Keratinocyte (primary cell): ENCODE measurements around the gene TJP3. TPM values are rescaled to one million over a fixed set of nuclear protein-coding genes. Genes with fewer than 3 reads are reported as not detected.
"Not testable (repeated sequence)": the region's sequence is repeated elsewhere in the genome, so short reads cannot be mapped to it uniquely, and the experiment has no call there.

Experiments used
- DNase-seq: peaks from one replicate; pipeline ENCODE4 v3.0.0-alpha.2; 2011; ENCODE audit warnings: low read depth, missing footprints, low spot score
- FAIRE-seq: peaks from 2 replicates; lab custom pipeline; 2011; peaks lifted over from hg19 to GRCh38; lab: Jason Lieb, UNC
- H2AFZ ChIP-seq: 2 replicates; pipeline ENCODE4 v1.6.0; 2012; ENCODE audit warnings: low read length, control low read depth, inconsistent platforms; ENCODE audit not compliant: control insufficient read depth
- H3K27ac ChIP-seq: 2 replicates; pipeline ENCODE4 v1.5.1; 2011; ENCODE audit warnings: low read length; ENCODE audit not compliant: control insufficient read depth, insufficient read depth
- H3K27me3 ChIP-seq: 3 replicates; pipeline ENCODE4 v1.6.0; 2011; ENCODE audit warnings: low read length; ENCODE audit not compliant: control insufficient read depth, insufficient read depth; ENCODE audit errors: extremely low read depth
- H3K36me3 ChIP-seq, 2 experiments: 2 replicates in 1 of 2; 3 replicates in 1 of 2; pipeline ENCODE4 v1.5.1; 2011; ENCODE audit warnings: low read length in 2 of 2, mild to moderate bottlenecking in 1 of 2; ENCODE audit not compliant: control insufficient read depth in 2 of 2, insufficient read depth in 2 of 2; ENCODE audit errors: extremely low read depth in 1 of 2
- H3K4me1 ChIP-seq: 3 replicates; pipeline ENCODE4 v1.5.1; 2011; ENCODE audit warnings: low read length; ENCODE audit not compliant: control insufficient read depth, insufficient read depth; ENCODE audit errors: extremely low read depth
- H3K4me2 ChIP-seq: 3 replicates; pipeline ENCODE4 v1.6.0; 2011; ENCODE audit warnings: low read depth, low read length; ENCODE audit not compliant: control insufficient read depth, insufficient read depth; ENCODE audit errors: extremely low read depth
- H3K4me3 ChIP-seq, 3 experiments: fragments of 200-600 bp in 1 of 3; sonication (generic) in 1 of 3; 2 replicates in 2 of 3; 3 replicates in 1 of 3; pipeline ENCODE4 v1.5.1; 2011 to 2016; ENCODE audit warnings: low read length in 3 of 3, mild to moderate bottlenecking in 3 of 3, control low read depth in 2 of 3, inconsistent platforms in 1 of 3, low read depth in 1 of 3, mixed read lengths in 1 of 3, mixed run types in 1 of 3, moderate library complexity in 1 of 3; ENCODE audit not compliant: control insufficient read depth in 2 of 3, insufficient read depth in 2 of 3; ENCODE audit errors: extremely low read depth in 1 of 3
- H3K79me2 ChIP-seq: 2 replicates; pipeline ENCODE4 v1.6.0; 2012; ENCODE audit warnings: low read length; ENCODE audit not compliant: control insufficient read depth, insufficient read depth
- H3K9ac ChIP-seq: 3 replicates; pipeline ENCODE4 v1.6.0; 2011; ENCODE audit warnings: low read length; ENCODE audit not compliant: control insufficient read depth, insufficient read depth; ENCODE audit errors: extremely low read depth
- H3K9me1 ChIP-seq: 3 replicates; pipeline ENCODE4 v1.6.0; 2011; ENCODE audit warnings: low read length; ENCODE audit not compliant: control insufficient read depth, insufficient read depth; ENCODE audit errors: extremely low read depth
- H3K9me3 ChIP-seq: 2 replicates; pipeline ENCODE4 v1.5.1; 2012; ENCODE audit warnings: low read depth, low read length; ENCODE audit not compliant: control insufficient read depth
- H4K20me1 ChIP-seq: 3 replicates; pipeline ENCODE4 v1.6.0; 2011; ENCODE audit warnings: low read length; ENCODE audit not compliant: control insufficient read depth, insufficient read depth; ENCODE audit errors: extremely low read depth
- CTCF ChIP-seq, 3 experiments: IDR thresholded peaks in 1 of 3; conservative IDR thresholded peaks in 1 of 3; optimal IDR thresholded peaks in 1 of 3; 2 replicates in 2 of 3; 3 replicates in 1 of 3; pipeline versions ENCODE3 to v1.5.1; 2011; ENCODE audit warnings: low read length in 3 of 3, mild to moderate bottlenecking in 3 of 3, moderate library complexity in 2 of 3, control low read depth in 1 of 3, inconsistent platforms in 1 of 3; ENCODE audit not compliant: insufficient read depth in 2 of 3; ENCODE audit errors: extremely low read depth in 1 of 3
- EZH2 ChIP-seq: IDR thresholded peaks from one replicate; pipeline ENCODE4 v1.6.1; 2012; ENCODE audit warnings: inconsistent platforms, mild to moderate bottlenecking, low read length, moderate library complexity
- dilution Hi-C: fragments of 300-500 bp; cut with MboI; formaldehyde crosslinking; loops from one replicate; pipeline ENCODE4 v1.7.0; 2020; ENCODE audit warnings: low sequenced_read_pairs; ENCODE audit not compliant: extremely low pct_ligation_motif_present
- polyA plus RNA-seq, 5 experiments: library from polyadenylated mRNA; depleted of rRNA in 3 of 5; stranded (reverse) in 3 of 5; stranded (forward) in 1 of 5; unstranded in 1 of 5; fragments of >200 nt; gene quantifications; 1 replicate in 1 of 5; 2 replicates in 3 of 5; 3 replicates in 1 of 5; pipeline versions ENCODE4 v1.2.1 to v1.2.3, GENCODE V29; 2011 to 2012; ENCODE audit warnings: missing spikeins in 2 of 5, low read depth in 1 of 5, low replicate concordance in 1 of 5

The TJP3 gene
- polyA plus RNA-seq, 1 donor (not counting 4 experiments of a cell fraction or from before 2014, with no cell fraction given): 0.08 TPM

GRCh38 chr19:3664879-3665642 is 43.1 kb upstream of the TJP3 start:
- no peak for FAIRE-seq
- Histone ChIP-seq H4K20me1 (peaks cover 13% of the 10 kb centered on the region), H3K4me1 (peaks cover 7% of the 10 kb centered on the region), H3K4me2 (no peak overlapping the region), H3K9me3 (no peaks in the 10 kb centered on the region), H3K9ac (no peak overlapping the region), H3K36me3 (peaks cover 4 to 12% of the 10 kb centered on the region in 2 experiments), H2AFZ (no peak overlapping the region), H3K27ac (no peak overlapping the region), H3K9me1 (no peaks in the 10 kb centered on the region), H3K4me3 (no peak overlapping the region), H3K27me3 (no peaks in the 10 kb centered on the region), H3K79me2 (no peaks in the 10 kb centered on the region)
- no peak for DNase-seq
- TF ChIP-seq EZH2 (no peak), CTCF (optimal IDR thresholded peaks at IDR 0.05 in 1 of 3, IDR thresholded peaks at IDR 0.05 in 1 of 3, conservative IDR thresholded peaks at IDR 0.05 in 1 of 3; ENCODE audit: extremely low read depth in 1 of 3, insufficient read depth in 2 of 3, low read length in 3 of 3) (no peak)
- dilution Hi-C loops: no loop called here

DNA sequence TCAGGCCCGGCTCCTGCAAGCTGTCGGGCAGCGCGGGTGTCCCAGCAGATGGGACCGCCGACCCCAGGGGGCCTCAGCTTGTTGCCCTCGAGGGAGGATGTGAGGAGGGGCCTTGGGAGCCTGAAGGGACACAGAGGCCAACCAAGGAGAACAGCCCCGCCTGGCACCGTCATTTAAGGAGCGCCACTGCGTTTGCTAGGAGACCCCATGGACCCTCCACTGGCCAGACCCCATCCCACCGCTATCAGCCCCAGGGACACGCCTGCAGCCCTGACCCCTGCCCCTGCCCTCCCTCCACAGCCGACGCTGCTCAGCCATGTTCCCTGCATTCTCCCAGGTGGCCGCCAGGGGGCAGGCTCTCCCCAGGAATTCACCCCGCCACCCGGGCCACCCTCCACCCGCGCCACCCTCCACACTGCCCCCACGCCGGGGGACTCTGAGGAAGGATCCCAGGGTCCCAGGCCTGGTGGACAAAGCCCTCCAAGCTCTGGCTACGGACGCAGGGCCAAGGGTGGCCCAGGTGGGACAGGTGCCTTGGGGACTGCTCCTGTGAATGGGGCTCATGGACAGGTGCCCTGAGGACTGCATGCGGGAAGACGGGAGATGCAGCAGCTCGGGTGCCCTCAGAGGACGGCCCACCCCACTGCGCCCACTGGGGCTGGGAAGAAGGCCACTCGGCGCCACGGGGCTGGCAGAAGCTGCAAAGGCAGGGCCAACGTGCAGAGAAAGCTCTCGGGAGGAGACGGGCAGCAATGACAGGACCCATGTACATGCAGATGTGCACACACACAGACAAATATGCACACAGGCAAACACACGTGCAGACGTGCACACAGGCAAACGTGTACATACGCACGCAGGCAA is 42.3 kb upstream of the TJP3 start:
- H3K27me3 ChIP-seq: no peaks in the 10 kb centered on the region
- dilution Hi-C loops: no loop called here
- FAIRE-seq (no peak), DNase-seq (no peak)
- H3K4me2 ChIP-seq: no peak overlapping the region
- peaks cover 13% of the 10 kb centered on the region for H4K20me1 ChIP-seq
- peaks cover 4 to 10% of the 10 kb centered on the region in 2 experiments for H3K36me3 ChIP-seq
- H3K9me3 ChIP-seq: no peaks in the 10 kb centered on the region
- TF ChIP-seq CTCF (optimal IDR thresholded peaks at IDR 0.05 in 1 of 3, IDR thresholded peaks at IDR 0.05 in 1 of 3, conservative IDR thresholded peaks at IDR 0.05 in 1 of 3; ENCODE audit: extremely low read depth in 1 of 3, insufficient read depth in 2 of 3, low read length in 3 of 3) (peak; percentile 49 to 96 (median 95)), EZH2 (no peak)
- H3K9ac ChIP-seq: no peak overlapping the region
- H3K27ac ChIP-seq: no peak overlapping the region
- H3K4me1 ChIP-seq: peaks cover 7% of the 10 kb centered on the region
- H3K4me3 ChIP-seq: no peak overlapping the region
- no peak overlapping the region for H2AFZ ChIP-seq
- H3K79me2 ChIP-seq: no peaks in the 10 kb centered on the region
- no peaks in the 10 kb centered on the region for H3K9me1 ChIP-seq

- DNase-seq, H3K4me3 ChIP-seq, H2AFZ ChIP-seq, H3K9ac ChIP-seq, H3K27me3 ChIP-seq, H3K4me2 ChIP-seq, H3K27ac ChIP-seq, H3K4me1 ChIP-seq, H3K9me1 ChIP-seq, dilution Hi-C loops, FAIRE-seq, H3K9me3 ChIP-seq, H3K79me2 ChIP-seq: not testable (repeated sequence)
- Histone ChIP-seq H4K20me1 (peaks cover 13% of the 10 kb centered on the region), H3K36me3 (peaks cover 4 to 10% of the 10 kb centered on the region in 2 experiments)
Observed at GRCh38 chr19:3666545-3666856, 41.7 kb upstream of the TJP3 start.
